Medulla oblongata (tissue), 1 donor: Measurements from ENCODE around the gene SETD6.
"Not testable (repeated sequence)": the region's sequence is repeated elsewhere in the genome, so short reads cannot be mapped to it uniquely, and the experiment has no call there.

Experiments
- DNase-seq: peaks from one replicate; pipeline ENCODE4 v3.0.0-alpha.2; 2015; ENCODE audit errors: extremely low spot score

Gene SETD6

GRCh38 chr16:58537124-58537906 is 22.0 kb downstream of the SETD6 start:
- DNase-seq = no peak

GRCh38 chr16:58541711-58542110 is 26.4 kb downstream of the SETD6 start:
- peak; percentile 3 for DNase-seq

- DNase-seq = no peak
These were observed 27.0 kb downstream of the SETD6 start for GRCh38 chr16:58542291-58542690.

- no peak for DNase-seq
These were observed 28.4 kb downstream of the SETD6 start for GRCh38 chr16:58543685-58544084.

GRCh38 chr16:58548378-58548777 is 33.1 kb downstream of the SETD6 start:
- no peak for DNase-seq

- DNase-seq = no peak
These were observed 36.2 kb downstream of the SETD6 start for GRCh38 chr16:58551496-58551895.

- no peak for DNase-seq
These were observed 41.4 kb downstream of the SETD6 start for GRCh38 chr16:58556678-58557077.

- no peak for DNase-seq
These were observed 47.9 kb downstream of the SETD6 start for GRCh38 chr16:58563235-58563634.

- no peak for DNase-seq
These were observed 48.5 kb downstream of the SETD6 start for GRCh38 chr16:58563775-58564174.

GRCh38 chr16:58565697-58566096 is 50.4 kb downstream of the SETD6 start:
- not testable (repeated sequence) for DNase-seq
